Effector memory CD4-positive, alpha-beta T cell (primary cell): Measurements from ENCODE around the gene ZBTB1.

Source experiments
- DNase-seq, 3 donors: peaks; one replicate each; pipeline ENCODE4 v3.0.0-alpha.2; 2020
- H3K27ac ChIP-seq: 2 replicates; pipeline ENCODE4 v1.7.0; 2013; ENCODE audit warnings: mild to moderate bottlenecking, low read length, moderate library complexity; ENCODE audit not compliant: insufficient read depth, poor library complexity, severe bottlenecking
- H3K27me3 ChIP-seq: replicated peaks from 2 replicates; pipeline ENCODE4 v1.7.0; 2013; ENCODE audit warnings: mild to moderate bottlenecking, low read length; ENCODE audit not compliant: insufficient read depth, control insufficient read depth, poor library complexity, severe bottlenecking
- H3K36me3 ChIP-seq: 2 replicates; pipeline ENCODE4 v1.7.0; 2013; ENCODE audit warnings: mild to moderate bottlenecking, low read length, moderate library complexity; ENCODE audit not compliant: control insufficient read depth, insufficient read depth
- H3K4me1 ChIP-seq: 2 replicates; pipeline ENCODE4 v1.7.0; 2013; ENCODE audit warnings: low read length, mild to moderate bottlenecking; ENCODE audit not compliant: control insufficient read depth, insufficient read depth, poor library complexity, severe bottlenecking
- H3K4me3 ChIP-seq: 2 replicates; pipeline ENCODE4 v1.7.0; 2013; ENCODE audit warnings: low read length, low read depth, mild to moderate bottlenecking; ENCODE audit not compliant: insufficient read depth, poor library complexity, severe bottlenecking
- H3K9me3 ChIP-seq: 2 replicates; pipeline ENCODE4 v1.7.0; 2013; ENCODE audit warnings: mild to moderate bottlenecking, low read length, moderate library complexity; ENCODE audit not compliant: control insufficient read depth

Gene ZBTB1

DNA sequence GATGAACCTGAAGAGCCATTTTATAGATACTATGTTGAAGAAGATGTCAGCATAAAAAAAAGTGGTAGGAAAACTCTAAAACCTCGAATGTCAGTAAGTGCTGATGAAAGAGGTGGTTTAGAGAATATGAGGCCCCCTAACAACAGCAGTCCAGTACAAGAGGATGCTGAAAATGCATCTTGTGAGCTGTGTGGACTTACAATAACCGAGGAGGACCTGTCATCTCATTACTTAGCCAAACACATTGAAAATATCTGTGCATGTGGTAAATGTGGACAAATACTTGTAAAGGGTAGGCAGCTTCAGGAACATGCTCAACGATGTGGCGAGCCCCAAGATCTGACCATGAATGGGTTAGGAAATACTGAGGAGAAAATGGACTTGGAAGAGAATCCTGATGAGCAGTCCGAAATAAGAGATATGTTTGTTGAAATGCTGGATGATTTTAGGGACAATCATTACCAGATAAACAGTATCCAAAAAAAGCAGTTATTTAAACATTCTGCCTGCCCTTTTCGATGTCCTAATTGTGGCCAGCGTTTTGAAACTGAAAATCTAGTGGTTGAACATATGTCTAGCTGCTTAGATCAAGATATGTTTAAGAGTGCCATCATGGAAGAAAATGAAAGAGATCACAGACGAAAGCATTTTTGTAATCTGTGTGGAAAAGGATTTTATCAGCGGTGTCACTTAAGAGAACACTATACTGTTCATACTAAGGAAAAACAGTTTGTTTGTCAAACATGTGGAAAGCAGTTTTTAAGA lies 18.2 kb downstream of the ZBTB1 start:
- Histone ChIP-seq H3K27me3 (no peaks in the 10 kb centered on the region), H3K9me3 (no peaks in the 10 kb centered on the region), H3K27ac (no peak overlapping the region), H3K4me3 (no peak overlapping the region), H3K36me3 (peaks cover 23% of the 10 kb centered on the region), H3K4me1 (peaks cover 4% of the 10 kb centered on the region)
- DNase-seq, result no peak

DNA sequence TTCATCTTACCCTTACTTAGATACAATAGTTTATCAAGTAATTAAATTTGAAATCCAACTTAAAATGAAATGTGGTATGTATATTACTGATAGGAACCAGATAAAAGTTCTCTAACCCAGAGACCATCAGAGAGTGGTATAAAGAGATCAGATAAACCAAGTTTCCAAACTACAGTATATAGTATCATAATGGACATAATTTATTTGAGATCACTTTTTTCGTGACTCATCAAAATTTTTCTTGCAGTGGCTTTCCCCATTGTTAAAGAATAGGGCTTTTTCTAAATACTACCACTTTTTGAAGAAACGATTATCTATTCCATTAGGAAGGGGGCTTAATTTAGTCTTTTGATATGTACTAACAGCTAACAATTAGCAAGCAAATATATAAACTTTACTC lies 20.8 kb downstream of the ZBTB1 start:
- Histone ChIP-seq H3K27ac (no peak overlapping the region), H3K27me3 (no peaks in the 10 kb centered on the region), H3K4me1 (peaks cover 4% of the 10 kb centered on the region), H3K4me3 (no peak overlapping the region), H3K9me3 (no peaks in the 10 kb centered on the region), H3K36me3 (peaks cover 23% of the 10 kb centered on the region)
- no peak for DNase-seq

DNA sequence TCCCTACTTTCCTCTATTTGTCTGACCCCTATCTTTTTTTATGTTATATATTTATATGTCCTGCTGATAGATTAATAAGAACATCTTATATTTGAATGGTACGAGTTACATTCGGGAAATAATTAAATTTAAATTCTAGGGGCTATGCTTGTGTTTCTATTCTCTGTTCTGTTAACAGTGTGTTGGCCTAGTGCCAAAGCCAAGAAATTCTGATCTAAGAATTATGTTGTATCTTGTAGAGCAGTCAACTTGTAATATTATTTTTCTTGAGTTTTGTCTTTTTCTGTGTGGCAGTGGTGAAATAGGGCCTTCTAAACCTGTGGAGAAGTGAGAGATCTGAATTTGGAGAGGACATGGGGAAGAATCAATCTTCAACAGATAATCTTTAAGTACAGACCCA lies 27.0 kb downstream of the ZBTB1 start:
- Histone ChIP-seq H3K27ac (no peak overlapping the region), H3K4me1 (no peaks in the 10 kb centered on the region), H3K27me3 (no peaks in the 10 kb centered on the region), H3K9me3 (no peaks in the 10 kb centered on the region), H3K36me3 (no peaks in the 10 kb centered on the region), H3K4me3 (no peak overlapping the region)
- DNase-seq, result no peak

DNA sequence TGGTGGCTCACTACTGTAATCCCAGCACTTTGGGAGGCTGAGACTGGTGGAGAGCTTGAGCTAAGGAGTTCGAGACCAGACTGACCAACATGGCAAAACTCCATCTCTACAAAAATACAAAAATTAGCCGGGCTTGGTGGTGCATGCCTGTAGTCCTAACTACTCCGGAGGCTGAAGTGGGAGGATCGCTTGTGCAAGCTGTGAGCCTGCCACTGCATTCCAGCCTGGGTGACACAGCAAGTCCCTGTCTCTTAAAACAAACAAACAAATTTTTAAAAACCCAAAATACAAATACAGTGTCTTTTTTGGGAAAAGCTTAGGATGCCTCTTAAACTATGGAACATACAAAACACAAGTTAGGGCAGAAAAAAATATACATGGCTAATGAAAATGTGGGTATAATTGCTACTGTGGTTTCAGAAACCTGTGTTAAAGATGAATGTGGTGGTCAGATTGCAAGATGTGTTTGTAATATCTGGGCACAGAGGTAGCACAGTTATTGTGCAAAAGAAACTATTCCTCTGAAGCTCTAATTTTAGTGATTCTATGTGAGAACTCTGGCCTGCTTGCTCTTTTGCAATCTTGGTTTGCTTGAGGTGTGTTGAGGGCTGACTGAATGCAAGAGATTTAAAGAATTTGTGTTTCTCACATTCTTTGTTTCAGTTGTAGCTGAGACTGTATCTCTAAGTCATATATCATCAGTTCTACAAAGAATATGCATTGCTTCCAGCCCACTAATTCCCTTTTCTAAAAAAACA lies 32.1 kb downstream of the ZBTB1 start:
- Histone ChIP-seq H3K4me1 (peaks cover 8% of the 10 kb centered on the region), H3K27me3 (no peaks in the 10 kb centered on the region), H3K27ac (no peak overlapping the region), H3K4me3 (no peak overlapping the region), H3K36me3 (no peaks in the 10 kb centered on the region), H3K9me3 (no peaks in the 10 kb centered on the region)
- no peak for DNase-seq

DNA sequence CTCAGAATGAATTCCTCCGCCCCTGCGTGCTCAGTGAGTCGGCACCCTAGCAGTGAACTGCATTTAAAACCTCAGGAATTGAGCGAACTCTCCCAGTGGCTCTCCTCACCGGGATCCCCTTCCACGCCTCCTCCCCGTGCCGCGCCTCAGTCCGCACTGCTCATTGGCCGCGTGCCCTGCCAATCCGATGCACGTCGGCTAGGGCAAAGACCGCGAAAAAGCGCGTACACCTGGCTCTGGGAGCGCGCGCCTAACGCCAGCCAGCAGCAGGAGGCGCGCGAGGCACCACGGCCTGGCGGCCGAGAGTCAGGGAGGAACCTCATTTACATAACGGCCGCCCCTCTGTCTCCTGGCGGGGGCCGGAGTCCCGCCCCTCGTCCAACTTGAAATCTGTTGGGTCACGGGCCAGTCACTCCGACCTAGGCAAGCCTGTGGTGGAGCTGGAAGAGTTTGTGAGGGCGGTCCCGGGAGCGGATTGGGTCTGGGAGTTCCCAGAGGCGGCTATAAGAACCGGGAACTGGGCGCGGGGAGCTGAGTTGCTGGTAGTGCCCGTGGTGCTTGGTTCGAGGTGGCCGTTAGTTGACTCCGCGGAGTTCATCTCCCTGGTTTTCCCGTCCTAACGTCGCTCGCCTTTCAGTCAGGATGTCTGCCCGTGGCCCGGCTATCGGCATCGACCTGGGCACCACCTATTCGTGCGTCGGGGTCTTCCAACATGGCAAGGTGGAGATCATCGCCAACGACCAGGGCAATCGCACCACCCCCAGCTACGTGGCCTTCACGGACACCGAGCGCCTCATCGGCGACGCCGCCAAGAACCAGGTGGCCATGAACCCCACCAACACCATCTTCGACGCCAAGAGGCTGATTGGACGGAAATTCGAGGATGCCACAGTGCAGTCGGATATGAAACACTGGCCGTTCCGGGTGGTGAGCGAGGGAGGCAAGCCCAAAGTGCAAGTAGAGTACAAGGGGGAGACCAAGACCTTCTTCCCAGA lies 35.9 kb downstream of the ZBTB1 start, which contains the start of gene HSPA2:
Gene HSPA2 (plus strand): TSS at position 534 of the 995 bp plus-strand sequence. CDS start 109 bp downstream, at position 643.
- no peaks in the 10 kb centered on the region for H3K9me3 ChIP-seq
- DNase-seq, result peak; percentile 88 to 90 (median 90)
- H3K27me3 ChIP-seq, result no peaks in the 10 kb centered on the region
- H3K4me3 ChIP-seq, result peak within 1 kb of the TSS; percentile 85
- no peaks in the 10 kb centered on the region for H3K36me3 ChIP-seq
- H3K4me1 ChIP-seq, result peaks cover 14% of the 10 kb centered on the region
- peak within 1 kb of the TSS; percentile 57 for H3K27ac ChIP-seq

DNA sequence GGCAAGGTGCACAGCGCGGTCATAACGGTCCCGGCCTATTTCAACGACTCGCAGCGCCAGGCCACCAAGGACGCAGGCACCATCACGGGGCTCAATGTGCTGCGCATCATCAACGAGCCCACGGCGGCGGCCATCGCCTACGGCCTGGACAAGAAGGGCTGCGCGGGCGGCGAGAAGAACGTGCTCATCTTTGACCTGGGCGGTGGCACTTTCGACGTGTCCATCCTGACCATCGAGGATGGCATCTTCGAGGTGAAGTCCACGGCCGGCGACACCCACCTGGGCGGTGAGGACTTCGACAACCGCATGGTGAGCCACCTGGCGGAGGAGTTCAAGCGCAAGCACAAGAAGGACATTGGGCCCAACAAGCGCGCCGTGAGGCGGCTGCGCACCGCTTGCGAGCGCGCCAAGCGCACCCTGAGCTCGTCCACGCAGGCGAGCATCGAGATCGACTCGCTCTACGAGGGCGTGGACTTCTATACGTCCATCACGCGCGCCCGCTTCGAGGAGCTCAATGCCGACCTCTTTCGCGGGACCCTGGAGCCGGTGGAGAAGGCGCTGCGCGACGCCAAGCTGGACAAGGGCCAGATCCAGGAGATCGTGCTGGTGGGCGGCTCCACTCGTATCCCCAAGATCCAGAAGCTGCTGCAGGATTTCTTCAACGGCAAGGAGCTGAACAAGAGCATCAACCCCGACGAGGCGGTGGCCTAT lies 36.8 kb downstream of the ZBTB1 start:
- Histone ChIP-seq H3K27ac (no peak overlapping the region), H3K4me1 (peaks cover 14% of the 10 kb centered on the region), H3K9me3 (no peaks in the 10 kb centered on the region), H3K27me3 (no peaks in the 10 kb centered on the region), H3K36me3 (no peaks in the 10 kb centered on the region), H3K4me3 (peak overlapping the region; percentile 85)
- DNase-seq, result peak in 1 of 3 donors; percentile 18

DNA sequence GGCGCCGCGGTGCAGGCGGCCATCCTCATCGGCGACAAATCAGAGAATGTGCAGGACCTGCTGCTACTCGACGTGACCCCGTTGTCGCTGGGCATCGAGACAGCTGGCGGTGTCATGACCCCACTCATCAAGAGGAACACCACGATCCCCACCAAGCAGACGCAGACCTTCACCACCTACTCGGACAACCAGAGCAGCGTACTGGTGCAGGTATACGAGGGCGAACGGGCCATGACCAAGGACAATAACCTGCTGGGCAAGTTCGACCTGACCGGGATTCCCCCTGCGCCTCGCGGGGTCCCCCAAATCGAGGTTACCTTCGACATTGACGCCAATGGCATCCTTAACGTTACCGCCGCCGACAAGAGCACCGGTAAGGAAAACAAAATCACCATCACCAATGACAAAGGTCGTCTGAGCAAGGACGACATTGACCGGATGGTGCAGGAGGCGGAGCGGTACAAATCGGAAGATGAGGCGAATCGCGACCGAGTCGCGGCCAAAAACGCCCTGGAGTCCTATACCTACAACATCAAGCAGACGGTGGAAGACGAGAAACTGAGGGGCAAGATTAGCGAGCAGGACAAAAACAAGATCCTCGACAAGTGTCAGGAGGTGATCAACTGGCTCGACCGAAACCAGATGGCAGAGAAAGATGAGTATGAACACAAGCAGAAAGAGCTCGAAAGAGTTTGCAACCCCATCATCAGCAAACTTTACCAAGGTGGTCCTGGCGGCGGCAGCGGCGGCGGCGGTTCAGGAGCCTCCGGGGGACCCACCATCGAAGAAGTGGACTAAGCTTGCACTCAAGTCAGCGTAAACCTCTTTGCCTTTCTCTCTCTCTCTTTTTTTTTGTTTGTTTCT lies 37.6 kb downstream of the ZBTB1 start:
- Histone ChIP-seq H3K27me3 (no peaks in the 10 kb centered on the region), H3K4me1 (peaks cover 14% of the 10 kb centered on the region), H3K4me3 (peak overlapping the region; percentile 44), H3K27ac (no peak overlapping the region), H3K9me3 (no peaks in the 10 kb centered on the region), H3K36me3 (no peaks in the 10 kb centered on the region)
- no peak for DNase-seq

DNA sequence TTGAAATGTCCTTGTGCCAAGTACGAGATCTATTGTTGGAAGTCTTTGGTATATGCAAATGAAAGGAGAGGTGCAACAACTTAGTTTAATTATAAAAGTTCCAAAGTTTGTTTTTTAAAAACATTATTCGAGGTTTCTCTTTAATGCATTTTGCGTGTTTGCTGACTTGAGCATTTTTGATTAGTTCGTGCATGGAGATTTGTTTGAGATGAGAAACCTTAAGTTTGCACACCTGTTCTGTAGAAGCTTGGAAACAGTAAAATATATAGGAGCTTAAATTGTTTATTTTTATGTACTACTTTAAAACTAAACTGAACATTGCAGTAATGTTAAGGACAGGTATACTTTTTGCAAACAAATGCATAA lies 38.2 kb downstream of the ZBTB1 start:
- no peak for DNase-seq
- no peaks in the 10 kb centered on the region for H3K36me3 ChIP-seq
- H3K4me1 ChIP-seq, result peaks cover 14% of the 10 kb centered on the region
- H3K4me3 ChIP-seq, result no peak overlapping the region
- no peaks in the 10 kb centered on the region for H3K27me3 ChIP-seq
- H3K9me3 ChIP-seq, result no peaks in the 10 kb centered on the region
- H3K27ac ChIP-seq, result no peak overlapping the region
